K562 (cell line): ENCODE data around the gene HOXB5. TPM values are rescaled to one million over a fixed set of nuclear protein-coding genes. Genes with fewer than 3 reads are reported as not detected.

Experiments
- EGR1 ChIP-seq: fragments of 450-650 bp; conservative IDR thresholded peaks from 2 replicates; pipeline ENCODE4 v1.6.1; 2017; ENCODE audit warnings: mild to moderate bottlenecking
- ETV1 ChIP-seq: fragments of 450-650 bp; conservative IDR thresholded peaks from 2 replicates; pipeline ENCODE4 v1.6.1; 2016; ENCODE audit warnings: missing genetic modification characterization, control low read depth, low read depth, missing compliant biosample characterization
- HDAC3 ChIP-seq: fragments of 450-650 bp; IDR thresholded peaks from 2 replicates; pipeline ENCODE4 v1.6.1; 2018; ENCODE audit warnings: borderline replicate concordance, mild to moderate bottlenecking, moderate library complexity; ENCODE audit not compliant: partially characterized antibody
- HOMEZ ChIP-seq: fragments of 250-450 bp; sonication (Bioruptor Pico); IDR thresholded peaks from 2 replicates; pipeline ENCODE4 v1.4.0; 2020; ENCODE audit warnings: mild to moderate bottlenecking, moderate library complexity
- HSF4 ChIP-seq: fragments of 250-450 bp; sonication (Bioruptor Pico); IDR thresholded peaks from 2 replicates; pipeline ENCODE4 v2.1.2; 2022; ENCODE audit warnings: mild to moderate bottlenecking, moderate library complexity, borderline replicate concordance
- MAFG ChIP-seq: fragments of 450-650 bp; conservative IDR thresholded peaks from 2 replicates; pipeline ENCODE4 v1.6.1; 2016; ENCODE audit warnings: missing genetic modification characterization, missing compliant biosample characterization
- MEIS2 ChIP-seq: fragments of 450-650 bp; IDR thresholded peaks from 2 replicates; pipeline ENCODE4 v1.6.1; 2014; ENCODE audit warnings: mild to moderate bottlenecking; ENCODE audit not compliant: partially characterized antibody
- PATZ1 ChIP-seq: fragments of 250-450 bp; sonication (Bioruptor Pico); IDR thresholded peaks from 2 replicates; pipeline ENCODE4 v1.5.0; 2020; ENCODE audit warnings: mild to moderate bottlenecking, borderline replicate concordance
- PBX2 ChIP-seq, 2 experiments: IDR thresholded peaks in 1 of 2; conservative IDR thresholded peaks in 1 of 2; 2 replicates each; pipeline ENCODE4 v1.6.1; 2016; ENCODE audit warnings: low read depth in 2 of 2, mild to moderate bottlenecking in 1 of 2, missing compliant biosample characterization in 1 of 2, missing genetic modification characterization in 1 of 2, moderate library complexity in 1 of 2
- PHF8 ChIP-seq: fragments of 200-600 bp; sonication (generic); IDR thresholded peaks from 2 replicates; pipeline ENCODE4 v1.6.1; 2012; ENCODE audit warnings: mixed run types, mild to moderate bottlenecking, inconsistent platforms, low read length, moderate library complexity, borderline replicate concordance
- RBM39 ChIP-seq: fragments of 200-400 bp; formaldehyde crosslinking; optimal IDR thresholded peaks from 2 replicates; pipeline ENCODE3; 2018; ENCODE audit warnings: low read depth, low read length
- TBP ChIP-seq: optimal IDR thresholded peaks from 2 replicates; pipeline ENCODE3; 2011; ENCODE audit warnings: low read depth, low read length, improper control_type of control experiment
- ZBTB33 ChIP-seq: sonication (generic); formaldehyde crosslinking; IDR thresholded peaks from 2 replicates; pipeline ENCODE4 v1.8.1; 2023; ENCODE audit warnings: mild to moderate bottlenecking, missing genetic modification reagents
- ZBTB43 ChIP-seq: sonication (generic); formaldehyde crosslinking; IDR thresholded peaks from 2 replicates; pipeline ENCODE4 v1.8.0; 2023; ENCODE audit warnings: mild to moderate bottlenecking, missing genetic modification reagents
- ZFP36 ChIP-seq: fragments of 150-350 bp; IDR thresholded peaks from 2 replicates; pipeline ENCODE4 v1.6.1; 2018; ENCODE audit warnings: low read length, low read depth; ENCODE audit not compliant: partially characterized antibody
- ZNF644 ChIP-seq: fragments of 200-800 bp; sonication (Bioruptor generic); IDR thresholded peaks from 2 replicates; pipeline ENCODE4 v1.6.1; 2016; ENCODE audit warnings: low read depth, missing genetic modification characterization, missing compliant biosample characterization
- polyA plus RNA-seq, 8 experiments: library from polyadenylated mRNA; depleted of rRNA in 4 of 8; stranded (reverse) in 5 of 8; unstranded in 3 of 8; fragments of >200 nt; fragmentation: Nextera tagmentation in 2 of 8; fragmentation: Illumina TruSeq in 1 of 8; extraction: Ambion mirVana in 2 of 8; extraction: Trizol in 1 of 8; gene quantifications; 2 replicates each; pipeline versions ENCODE4 v1.2.1 to v1.2.3, GENCODE V29; 2011 to 2014; ENCODE audit warnings: inconsistent platforms in 1 of 8, missing spikeins in 1 of 8
- total RNA-seq, 7 experiments: library from RNA; depleted of rRNA in 6 of 7; stranded (reverse); fragments of >200 nt in 6 of 7; fragmentation: Illumina TruSeq in 2 of 7; extraction: Trizol in 2 of 7; gene quantifications; 2 replicates each; pipeline versions ENCODE4 v1.2.1 to v1.2.3, GENCODE V29; 2011 to 2021; ENCODE audit warnings: low replicate concordance in 1 of 7

Gene HOXB5
- total and polyA plus RNA-seq, 9 of the 15 experiments (the other 6 are each of a cell fraction or from before 2014, with no cell fraction given) = 0.24 to 2.7 (median 0.65) TPM

- peak; percentile 24; the same call in 1 of the 2 replicates for TF ChIP-seq PHF8
- TF ChIP-seq ETV1 = no peak
- TF ChIP-seq HDAC3 = no peak
- TF ChIP-seq PBX2 (CRISPR knock-in tag; IDR thresholded peaks at IDR 0.05; ENCODE audit: low read depth) = no peak
- TF ChIP-seq PBX2 (tag; conservative IDR thresholded peaks at IDR 0.05; ENCODE audit: low read depth) = peak; percentile 67
- no peak for TF ChIP-seq ZBTB33 (CRISPR knock-in tag)
- TF ChIP-seq PATZ1 (CRISPR knock-in tag) = no peak
- TF ChIP-seq HOMEZ = no peak
- TF ChIP-seq ZNF644 (tag) = 0 out of 2 replicates have a peak, but pooled peaks have one; percentile 9
- no peak for TF ChIP-seq MAFG (tag)
- no peak for TF ChIP-seq RBM39
- no peak for TF ChIP-seq ZFP36
- peak; percentile 84 for TF ChIP-seq MEIS2
- no peak for TF ChIP-seq ZBTB43 (CRISPR knock-in tag)
- TF ChIP-seq TBP = peak; percentile 52
- TF ChIP-seq EGR1 = no peak
- no peak for TF ChIP-seq HSF4
These were observed 13.6 kb downstream of the HOXB5 start (continued) for GRCh38 chr17:48579760-48580554.
